Activated CD8-positive, alpha-beta T cell treated with anti-CD3 and anti-CD28 coated beads for 36 hours (primary cell): ENCODE data around the gene MDM4. TPM values are rescaled to one million over a fixed set of nuclear protein-coding genes. Genes with fewer than 3 reads are reported as not detected.

ENCODE experiments used
- ATAC-seq: fragments of 200-7000 bp; cut with Tn5 transposase; one replicate; pipeline ENCODE4 v1.10.0; 2021; ENCODE audit warnings: mild to moderate bottlenecking, moderate library complexity
- CTCF ChIA-PET: fragments of 350-600 bp; sonication (Branson Sonifier 250); formaldehyde crosslinking; loops from one replicate; lab custom pipeline; 2021; ENCODE audit warnings: antibody characterized with exemption; lab: Charles Lee
- POLR2A ChIA-PET: fragments of 350-600 bp; sonication (Branson Sonifier 250); formaldehyde crosslinking; loops from one replicate; lab custom pipeline; 2021; ENCODE audit warnings: antibody characterized with exemption; lab: Charles Lee
- DNase-seq: peaks from one replicate; pipeline ENCODE4 v3.0.0-alpha.2; 2020
- H3K27ac Mint-ChIP-seq: one replicate; pipeline ENCODE4 v1.8.0; 2021; ENCODE audit warnings: mild to moderate bottlenecking, mixed read lengths
- H3K27me3 Mint-ChIP-seq: one replicate; pipeline ENCODE4 v1.8.0; 2021; ENCODE audit warnings: mixed read lengths
- H3K36me3 Mint-ChIP-seq: one replicate; pipeline ENCODE4 v1.8.0; 2021; ENCODE audit warnings: low read depth, mixed read lengths
- H3K4me1 Mint-ChIP-seq: one replicate; pipeline ENCODE4 v1.8.0; 2021; ENCODE audit warnings: low read depth, mixed read lengths
- H3K4me3 Mint-ChIP-seq: one replicate; pipeline ENCODE4 v1.8.0; 2021; ENCODE audit warnings: mild to moderate bottlenecking, moderate library complexity, mixed read lengths
- H3K9me3 Mint-ChIP-seq: one replicate; pipeline ENCODE4 v1.8.0; 2021; ENCODE audit warnings: mixed read lengths
- intact Hi-C: fragments of 100-400 bp; cut with micrococcal nuclease; formaldehyde crosslinking; loops from one replicate; pipeline ENCODE4 v1.10.0; 2022
- total RNA-seq, 2 experiments: library from RNA; stranded (reverse); gene quantifications; one replicate each; pipeline ENCODE4 v1.2.3, GENCODE V29; 2021
- TF ChIP-seq, protein P1 (sequence below): fragments of 200-600 bp; IDR thresholded peaks from one replicate; pipeline ENCODE4 v1.8.0; 2022; ENCODE audit warnings: antibody characterized with exemption, mild to moderate bottlenecking

Gene MDM4
- total RNA-seq, 2 experiments from 2014 or later = 89.6 to 94.8 TPM

DNA sequence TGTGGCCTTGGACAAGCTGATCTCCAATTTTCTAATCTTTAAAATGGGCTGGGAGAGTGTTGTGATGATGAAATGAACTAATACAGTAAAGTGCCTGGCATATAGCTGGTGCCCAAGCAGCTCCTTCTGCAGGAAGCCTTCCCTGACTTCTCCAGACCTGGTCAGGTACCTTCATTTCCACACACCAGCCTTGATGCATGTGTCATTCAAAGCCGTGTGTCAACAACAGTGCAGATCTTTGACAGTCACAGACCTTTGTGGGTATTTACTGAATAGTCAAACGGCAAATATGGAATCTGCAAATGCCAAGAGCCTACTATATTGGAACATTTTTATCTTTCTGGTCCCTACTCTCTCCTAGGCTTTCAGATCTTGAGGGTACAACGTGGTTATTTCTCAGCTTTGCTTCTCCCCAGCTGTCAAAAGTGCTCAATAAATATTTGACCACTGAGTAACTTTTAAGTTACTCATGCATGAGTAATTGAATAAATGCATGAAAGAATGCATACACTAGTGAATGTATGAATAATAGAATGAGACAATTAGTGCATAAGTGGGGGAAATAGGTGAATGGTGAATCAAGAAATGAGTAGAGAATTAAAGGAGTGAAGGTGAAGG, 75.4 kb downstream of the MDM4 start:
- H3K27ac Mint-ChIP-seq = no peak overlapping the region
- no peak for ATAC-seq
- no peaks in the 10 kb centered on the region for H3K36me3 Mint-ChIP-seq
- no peaks in the 10 kb centered on the region for H3K4me1 Mint-ChIP-seq
- no peaks in the 10 kb centered on the region for H3K9me3 Mint-ChIP-seq
- CTCF ChIA-PET = interaction anchor here (0.7 kb wide), 2 partner anchors 172 to 200 kb away, joined by 3 read pairs; no protein-coding TSS in a partner anchor
- H3K27me3 Mint-ChIP-seq = no peaks in the 10 kb centered on the region
- TF ChIP-seq, protein P1, sequence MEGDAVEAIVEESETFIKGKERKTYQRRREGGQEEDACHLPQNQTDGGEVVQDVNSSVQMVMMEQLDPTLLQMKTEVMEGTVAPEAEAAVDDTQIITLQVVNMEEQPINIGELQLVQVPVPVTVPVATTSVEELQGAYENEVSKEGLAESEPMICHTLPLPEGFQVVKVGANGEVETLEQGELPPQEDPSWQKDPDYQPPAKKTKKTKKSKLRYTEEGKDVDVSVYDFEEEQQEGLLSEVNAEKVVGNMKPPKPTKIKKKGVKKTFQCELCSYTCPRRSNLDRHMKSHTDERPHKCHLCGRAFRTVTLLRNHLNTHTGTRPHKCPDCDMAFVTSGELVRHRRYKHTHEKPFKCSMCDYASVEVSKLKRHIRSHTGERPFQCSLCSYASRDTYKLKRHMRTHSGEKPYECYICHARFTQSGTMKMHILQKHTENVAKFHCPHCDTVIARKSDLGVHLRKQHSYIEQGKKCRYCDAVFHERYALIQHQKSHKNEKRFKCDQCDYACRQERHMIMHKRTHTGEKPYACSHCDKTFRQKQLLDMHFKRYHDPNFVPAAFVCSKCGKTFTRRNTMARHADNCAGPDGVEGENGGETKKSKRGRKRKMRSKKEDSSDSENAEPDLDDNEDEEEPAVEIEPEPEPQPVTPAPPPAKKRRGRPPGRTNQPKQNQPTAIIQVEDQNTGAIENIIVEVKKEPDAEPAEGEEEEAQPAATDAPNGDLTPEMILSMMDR = no peak
- POLR2A ChIA-PET = no interaction called here
- H3K4me3 Mint-ChIP-seq = no peak overlapping the region
- DNase-seq = no peak
- intact Hi-C loops = no loop called here

DNA sequence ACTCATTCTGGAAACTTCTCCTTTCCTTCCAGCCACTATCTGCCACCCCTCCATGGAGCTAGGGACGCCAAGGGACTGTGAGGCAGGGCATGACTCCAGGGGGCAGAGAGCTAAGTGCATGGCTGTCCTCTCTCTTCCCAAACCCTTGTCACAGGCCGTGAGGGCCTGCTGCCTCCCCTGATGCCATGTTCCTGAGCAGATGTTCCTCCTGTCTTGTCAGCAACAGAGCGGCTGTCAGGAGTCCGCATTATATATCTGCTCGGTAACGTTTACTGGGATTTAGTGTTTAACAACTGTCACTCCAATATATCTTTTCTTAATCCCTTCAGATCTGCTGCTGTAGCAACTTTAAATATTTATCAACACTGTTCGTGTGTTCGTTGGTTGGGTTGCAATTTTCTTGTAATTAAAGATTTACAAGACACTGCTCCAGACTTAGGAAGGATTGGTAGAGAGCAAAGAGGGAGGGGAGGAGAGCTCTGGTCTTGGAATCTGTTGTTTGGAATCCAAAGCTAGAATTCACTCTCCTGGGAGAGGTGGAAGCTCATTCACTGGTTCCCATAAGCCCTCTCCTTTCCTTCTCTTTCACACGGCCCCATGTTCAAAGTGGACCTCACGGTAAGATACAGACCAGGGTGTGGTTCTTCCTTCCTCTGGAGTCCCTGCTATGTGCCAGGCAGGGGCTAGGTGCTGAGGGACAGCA, 76.2 kb downstream of the MDM4 start:
- ChIA-PET POLR2A (interaction anchor here (0.6 kb wide), 1 partner anchor 555 kb away, joined by 3 read pairs; no protein-coding TSS in a partner anchor), CTCF (interaction anchor here (0.7 to 1.5 kb wide), 3 partner anchors 12 to 172 kb away, joined by 3 to 5 read pairs (median 3); no protein-coding TSS in a partner anchor)
- no peak for ATAC-seq
- Mint-ChIP-seq H3K36me3 (no peaks in the 10 kb centered on the region), H3K27me3 (no peaks in the 10 kb centered on the region), H3K9me3 (no peaks in the 10 kb centered on the region), H3K4me1 (no peaks in the 10 kb centered on the region), H3K27ac (no peak overlapping the region), H3K4me3 (no peak overlapping the region)
- TF ChIP-seq, protein P1 = no peak
- DNase-seq = no peak
- intact Hi-C loops = no loop called here

DNA sequence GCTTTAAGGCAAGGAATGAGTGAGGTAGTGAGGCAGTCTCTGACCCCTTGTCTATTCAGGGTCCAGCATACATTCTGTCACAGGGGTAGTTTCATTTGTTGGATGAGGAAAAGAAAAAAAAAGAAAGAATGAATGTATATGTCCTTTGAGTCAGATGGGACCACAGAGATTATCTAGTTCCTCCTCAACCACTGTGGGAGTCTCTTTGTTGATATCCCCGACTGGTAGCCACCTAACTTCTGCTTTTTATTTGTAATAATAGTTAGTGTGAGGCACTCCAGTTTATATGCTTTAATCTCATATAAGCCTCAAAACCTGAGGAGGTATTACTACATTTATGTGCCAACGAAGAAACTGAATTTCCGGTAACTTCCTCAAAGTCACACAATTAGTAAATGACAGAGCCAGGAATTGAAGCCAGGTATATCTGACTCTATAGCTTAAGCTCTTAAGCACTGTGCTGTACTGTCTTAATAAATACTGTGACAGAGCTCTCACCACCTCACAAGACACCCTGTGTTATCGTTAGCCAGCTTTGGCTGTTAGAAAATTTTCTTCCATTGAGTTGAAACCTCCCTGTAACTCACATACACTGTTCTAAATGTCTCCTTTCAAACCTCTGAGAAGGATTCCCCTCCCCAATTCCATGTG, 82.2 kb downstream of the MDM4 start:
- DNase-seq = no peak
- Mint-ChIP-seq H3K9me3 (no peaks in the 10 kb centered on the region), H3K4me3 (no peak overlapping the region), H3K27me3 (no peaks in the 10 kb centered on the region), H3K36me3 (no peaks in the 10 kb centered on the region), H3K4me1 (no peaks in the 10 kb centered on the region), H3K27ac (no peak overlapping the region)
- ChIA-PET CTCF (interaction anchor here (1.1 to 2.0 kb wide), 2 partner anchors 148 to 209 kb away, joined by 4 to 5 read pairs; no protein-coding TSS in a partner anchor), POLR2A (no interaction called here)
- no peak for ATAC-seq
- intact Hi-C loops = no loop called here
- TF ChIP-seq, protein P1 = no peak

DNA sequence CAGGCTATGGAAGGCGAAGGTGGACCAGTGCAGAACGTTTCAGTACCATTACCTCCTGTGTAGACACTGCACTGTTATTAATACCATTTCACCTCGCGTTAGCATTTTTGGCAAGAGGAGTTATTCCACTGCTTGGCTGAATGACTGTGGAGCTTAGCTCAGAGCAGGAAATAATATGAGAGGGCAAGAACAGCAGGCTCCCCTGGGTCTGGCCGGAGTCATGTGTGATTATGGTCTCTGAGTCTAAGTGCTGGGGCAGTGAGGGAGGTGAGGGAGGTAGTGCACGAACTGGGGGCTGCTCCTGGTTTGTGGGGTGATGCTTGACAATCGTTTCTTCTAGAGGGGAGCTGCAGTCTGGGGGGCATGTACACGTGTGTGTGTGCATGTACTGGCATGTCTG, 82.9 kb downstream of the MDM4 start:
- H3K27ac Mint-ChIP-seq = no peak overlapping the region
- H3K9me3 Mint-ChIP-seq = no peaks in the 10 kb centered on the region
- H3K4me3 Mint-ChIP-seq = no peak overlapping the region
- ChIA-PET CTCF (interaction anchor here (1.1 to 2.0 kb wide), 2 partner anchors 148 to 208 kb away, joined by 4 to 5 read pairs; no protein-coding TSS in a partner anchor), POLR2A (no interaction called here)
- H3K4me1 Mint-ChIP-seq = no peaks in the 10 kb centered on the region
- TF ChIP-seq, protein P1 = no peak
- intact Hi-C loops = no loop called here
- no peaks in the 10 kb centered on the region for H3K27me3 Mint-ChIP-seq
- ATAC-seq (no peak), DNase-seq (no peak)
- H3K36me3 Mint-ChIP-seq = no peaks in the 10 kb centered on the region
